Measurements from ENCODE around the gene KCNQ1. TPM values are rescaled to one million over a fixed set of nuclear protein-coding genes. Genes with fewer than 3 reads are reported as not detected.

The KCNQ1 gene
- total and polyA plus RNA-seq, 2 of the 13 experiments (the other 11 are each of a cell fraction or from before 2014, with no cell fraction given) = 0.02 to 0.08 TPM

DNA sequence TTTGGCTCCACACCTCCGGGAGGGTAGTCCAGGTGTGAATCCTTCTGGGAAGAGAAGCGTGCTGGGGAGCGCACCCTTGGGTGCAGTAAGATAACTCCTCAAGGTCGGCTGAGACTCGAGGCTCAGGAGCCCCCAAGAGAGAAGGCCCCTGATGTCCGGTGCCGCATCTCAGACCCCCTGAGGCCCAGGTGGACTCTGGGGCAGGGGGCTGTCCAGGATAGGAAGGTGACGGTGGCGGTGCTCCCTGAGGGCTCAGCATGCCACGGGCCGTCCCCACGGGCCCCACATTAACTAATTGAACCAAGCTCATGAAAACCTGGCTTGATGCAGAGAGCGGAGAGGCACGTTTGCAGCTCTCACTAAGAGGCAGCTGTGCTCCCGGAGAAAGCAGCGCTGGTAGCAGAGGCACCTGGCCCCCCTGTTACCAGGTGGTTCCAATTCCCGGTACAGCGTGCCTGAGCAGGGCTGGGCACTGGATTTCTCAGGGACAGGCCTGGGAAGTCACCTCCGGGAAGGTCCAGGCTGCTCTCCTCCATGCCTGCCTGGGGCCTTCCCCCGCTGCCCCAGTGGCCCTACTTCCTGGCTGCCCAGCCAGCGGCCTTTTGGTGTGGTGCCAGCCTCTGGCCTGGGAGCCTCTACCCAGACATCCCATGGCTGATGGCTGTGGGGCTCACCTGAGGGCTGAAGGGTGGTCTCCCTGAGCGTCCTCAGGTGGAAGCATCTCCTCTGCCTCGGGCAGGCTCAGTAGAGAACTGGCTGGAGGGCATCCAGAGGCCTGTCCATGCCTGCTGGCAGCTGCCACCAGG is 1.1 kb downstream of the KCNQ1 start:
- H3K79me2 ChIP-seq (ENCODE audit: insufficient read depth, low read length) = no peaks in the 10 kb centered on the region
- in situ Hi-C loops (cut with HindIII; ENCODE audit: extremely low pct_ligation_motif_present, low pct_unique_long_range_greater_than_20kb) = no loop called here
- no peak for TF ChIP-seq RAD21 (CRISPR knock-in tag; IDR thresholded peaks at IDR 0.05)
- TF ChIP-seq ZNF251 (CRISPR knock-in tag; IDR thresholded peaks at IDR 0.05) = no peak
- TF ChIP-seq ONECUT2 (CRISPR knock-in tag; IDR thresholded peaks at IDR 0.05) = no peak
- TF ChIP-seq GPN1 (CRISPR knock-in tag; IDR thresholded peaks at IDR 0.05; ENCODE audit: borderline replicate concordance) = no peak
- TF ChIP-seq TBX2 (CRISPR knock-in tag; IDR thresholded peaks at IDR 0.05; ENCODE audit: borderline replicate concordance) = no peak
- TF ChIP-seq, protein P1, sequence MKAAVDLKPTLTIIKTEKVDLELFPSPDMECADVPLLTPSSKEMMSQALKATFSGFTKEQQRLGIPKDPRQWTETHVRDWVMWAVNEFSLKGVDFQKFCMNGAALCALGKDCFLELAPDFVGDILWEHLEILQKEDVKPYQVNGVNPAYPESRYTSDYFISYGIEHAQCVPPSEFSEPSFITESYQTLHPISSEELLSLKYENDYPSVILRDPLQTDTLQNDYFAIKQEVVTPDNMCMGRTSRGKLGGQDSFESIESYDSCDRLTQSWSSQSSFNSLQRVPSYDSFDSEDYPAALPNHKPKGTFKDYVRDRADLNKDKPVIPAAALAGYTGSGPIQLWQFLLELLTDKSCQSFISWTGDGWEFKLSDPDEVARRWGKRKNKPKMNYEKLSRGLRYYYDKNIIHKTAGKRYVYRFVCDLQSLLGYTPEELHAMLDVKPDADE (CRISPR knock-in tag; IDR thresholded peaks at IDR 0.05) = no peak
- TF ChIP-seq CREM (IDR thresholded peaks at IDR 0.05) = no peak
- TF ChIP-seq CREM (CRISPR knock-in tag; IDR thresholded peaks at IDR 0.05) = no peak
- TF ChIP-seq, protein P2, sequence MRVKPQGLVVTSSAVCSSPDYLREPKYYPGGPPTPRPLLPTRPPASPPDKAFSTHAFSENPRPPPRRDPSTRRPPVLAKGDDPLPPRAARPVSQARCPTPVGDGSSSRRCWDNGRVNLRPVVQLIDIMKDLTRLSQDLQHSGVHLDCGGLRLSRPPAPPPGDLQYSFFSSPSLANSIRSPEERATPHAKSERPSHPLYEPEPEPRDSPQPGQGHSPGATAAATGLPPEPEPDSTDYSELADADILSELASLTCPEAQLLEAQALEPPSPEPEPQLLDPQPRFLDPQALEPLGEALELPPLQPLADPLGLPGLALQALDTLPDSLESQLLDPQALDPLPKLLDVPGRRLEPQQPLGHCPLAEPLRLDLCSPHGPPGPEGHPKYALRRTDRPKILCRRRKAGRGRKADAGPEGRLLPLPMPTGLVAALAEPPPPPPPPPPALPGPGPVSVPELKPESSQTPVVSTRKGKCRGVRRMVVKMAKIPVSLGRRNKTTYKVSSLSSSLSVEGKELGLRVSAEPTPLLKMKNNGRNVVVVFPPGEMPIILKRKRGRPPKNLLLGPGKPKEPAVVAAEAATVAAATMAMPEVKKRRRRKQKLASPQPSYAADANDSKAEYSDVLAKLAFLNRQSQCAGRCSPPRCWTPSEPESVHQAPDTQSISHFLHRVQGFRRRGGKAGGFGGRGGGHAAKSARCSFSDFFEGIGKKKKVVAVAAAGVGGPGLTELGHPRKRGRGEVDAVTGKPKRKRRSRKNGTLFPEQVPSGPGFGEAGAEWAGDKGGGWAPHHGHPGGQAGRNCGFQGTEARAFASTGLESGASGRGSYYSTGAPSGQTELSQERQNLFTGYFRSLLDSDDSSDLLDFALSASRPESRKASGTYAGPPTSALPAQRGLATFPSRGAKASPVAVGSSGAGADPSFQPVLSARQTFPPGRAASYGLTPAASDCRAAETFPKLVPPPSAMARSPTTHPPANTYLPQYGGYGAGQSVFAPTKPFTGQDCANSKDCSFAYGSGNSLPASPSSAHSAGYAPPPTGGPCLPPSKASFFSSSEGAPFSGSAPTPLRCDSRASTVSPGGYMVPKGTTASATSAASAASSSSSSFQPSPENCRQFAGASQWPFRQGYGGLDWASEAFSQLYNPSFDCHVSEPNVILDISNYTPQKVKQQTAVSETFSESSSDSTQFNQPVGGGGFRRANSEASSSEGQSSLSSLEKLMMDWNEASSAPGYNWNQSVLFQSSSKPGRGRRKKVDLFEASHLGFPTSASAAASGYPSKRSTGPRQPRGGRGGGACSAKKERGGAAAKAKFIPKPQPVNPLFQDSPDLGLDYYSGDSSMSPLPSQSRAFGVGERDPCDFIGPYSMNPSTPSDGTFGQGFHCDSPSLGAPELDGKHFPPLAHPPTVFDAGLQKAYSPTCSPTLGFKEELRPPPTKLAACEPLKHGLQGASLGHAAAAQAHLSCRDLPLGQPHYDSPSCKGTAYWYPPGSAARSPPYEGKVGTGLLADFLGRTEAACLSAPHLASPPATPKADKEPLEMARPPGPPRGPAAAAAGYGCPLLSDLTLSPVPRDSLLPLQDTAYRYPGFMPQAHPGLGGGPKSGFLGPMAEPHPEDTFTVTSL (CRISPR knock-in tag; IDR thresholded peaks at IDR 0.05; ENCODE audit: borderline replicate concordance) = no peak
- no peak for TF ChIP-seq ELF4 (CRISPR knock-in tag; IDR thresholded peaks at IDR 0.05; ENCODE audit: borderline replicate concordance)
- no peak for TF ChIP-seq RXRA (CRISPR knock-in tag; IDR thresholded peaks at IDR 0.05)
- no peak for TF ChIP-seq SPEN (CRISPR knock-in tag; IDR thresholded peaks at IDR 0.05; ENCODE audit: low read depth)
- TF ChIP-seq TSC22D2 (CRISPR knock-in tag; IDR thresholded peaks at IDR 0.05; ENCODE audit: borderline replicate concordance) = no peak
- no peak for TF ChIP-seq ZNF777 (CRISPR knock-in tag; IDR thresholded peaks at IDR 0.05)
- no peak for TF ChIP-seq ZNF549 (CRISPR knock-in tag; IDR thresholded peaks at IDR 0.05)
- TF ChIP-seq TBX3 (IDR thresholded peaks at IDR 0.05; ENCODE audit: borderline replicate concordance) = no peak
- no peak overlapping the region for H3K27ac ChIP-seq (ENCODE audit: extremely low read length, insufficient read depth, low read length)
- no peak overlapping the region for H3K4me2 ChIP-seq (ENCODE audit: low read depth, low read length)
- H3K9me3 ChIP-seq (ENCODE audit: low read length) = no peaks in the 10 kb centered on the region
- H3K4me3 ChIP-seq (replicated peaks in 1 of 3; ENCODE audit: insufficient read depth in 1 of 3, low read depth in 2 of 3, low read length in 3 of 3) = no peak overlapping the region
- ATAC-seq (no peak; the same call in 2 of the 3 replicates), FAIRE-seq (no peak), DNase-seq (ENCODE audit: low spot score) (no peak)
- H3K4me1 ChIP-seq (ENCODE audit: insufficient read depth, low read length) = no peaks in the 10 kb centered on the region
- intact Hi-C loops (cut with micrococcal nuclease; ENCODE audit: unreplicated experiment) = no loop called here
- H3K36me3 ChIP-seq (replicated peaks in 1 of 2; ENCODE audit: control insufficient read depth in 1 of 2, insufficient read depth in 2 of 2, low read length in 2 of 2) = no peaks in the 10 kb centered on the region
- H3K27me3 ChIP-seq (ENCODE audit: control insufficient read depth in 1 of 2, insufficient read depth in 2 of 2, low read length in 2 of 2) = peaks cover 20 to 77% of the 10 kb centered on the region in 2 experiments; a peak in 4 of 5 replicates
- H3K9ac ChIP-seq (ENCODE audit: insufficient read depth, low read depth, low read length) = no peak overlapping the region
- ChIA-PET CTCF (ENCODE audit: low intra/inter-chr PET ratio, low total read pairs) (no interaction called here), POLR2A (no interaction called here)
- no peaks in the 10 kb centered on the region for H4K20me1 ChIP-seq (ENCODE audit: insufficient read depth, low read length)
- no CpG with 5 or more reads among the region's 23 CpGs for WGBS (ENCODE audit: low lambda C conversion rate)
- no TSS peak for BruUV-seq (replicated peaks)
- no peak overlapping the region for H2AFZ ChIP-seq (ENCODE audit: low read length)

Data from HepG2 (cell line).